ENCODE measurements around the gene DHX8.
"Not testable (repeated sequence)": the region's sequence is repeated elsewhere in the genome, so short reads cannot be mapped to it uniquely, and the experiment has no call there.

Gene DHX8

DNA sequence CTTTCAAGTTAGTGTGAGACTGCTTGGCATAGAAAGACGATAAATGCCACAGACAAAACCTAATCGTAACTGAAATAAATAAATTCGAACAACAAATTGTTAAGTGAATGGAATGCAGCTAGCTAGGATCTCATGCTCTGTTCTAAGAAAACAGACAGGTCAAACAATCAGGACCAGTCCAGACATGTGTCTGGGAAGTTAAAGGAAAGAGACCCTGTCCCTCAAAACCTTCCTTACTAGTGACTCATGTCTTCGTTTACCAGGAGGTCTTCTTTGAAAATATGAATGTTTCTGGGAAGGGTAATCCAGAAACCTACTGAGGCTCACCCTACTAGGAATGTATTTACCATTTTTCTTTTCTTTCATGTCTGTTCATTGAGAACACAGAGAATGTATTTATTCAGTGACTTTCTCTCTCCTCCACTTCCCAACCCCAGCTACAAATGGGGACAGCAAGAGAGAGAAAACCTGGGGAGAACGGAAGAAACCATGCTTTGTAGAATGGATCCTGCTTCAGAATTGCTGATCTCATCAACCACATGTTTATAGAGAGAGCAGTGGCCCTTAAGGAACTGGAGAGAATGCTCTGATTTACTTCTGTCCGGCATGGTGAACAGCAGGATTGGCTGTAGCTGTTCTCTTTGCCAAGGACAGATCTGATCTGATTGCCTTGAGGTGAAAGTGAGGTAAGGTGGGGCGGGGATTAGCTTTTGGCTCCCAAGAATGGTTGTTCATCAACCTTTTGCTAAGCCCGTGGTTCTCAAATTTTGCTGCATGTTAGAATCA lies 39.4 kb upstream of the DHX8 start:
- H3K4me3 ChIP-seq (ENCODE audit: low read length): no peak overlapping the region
- TF ChIP-seq, protein P1, sequence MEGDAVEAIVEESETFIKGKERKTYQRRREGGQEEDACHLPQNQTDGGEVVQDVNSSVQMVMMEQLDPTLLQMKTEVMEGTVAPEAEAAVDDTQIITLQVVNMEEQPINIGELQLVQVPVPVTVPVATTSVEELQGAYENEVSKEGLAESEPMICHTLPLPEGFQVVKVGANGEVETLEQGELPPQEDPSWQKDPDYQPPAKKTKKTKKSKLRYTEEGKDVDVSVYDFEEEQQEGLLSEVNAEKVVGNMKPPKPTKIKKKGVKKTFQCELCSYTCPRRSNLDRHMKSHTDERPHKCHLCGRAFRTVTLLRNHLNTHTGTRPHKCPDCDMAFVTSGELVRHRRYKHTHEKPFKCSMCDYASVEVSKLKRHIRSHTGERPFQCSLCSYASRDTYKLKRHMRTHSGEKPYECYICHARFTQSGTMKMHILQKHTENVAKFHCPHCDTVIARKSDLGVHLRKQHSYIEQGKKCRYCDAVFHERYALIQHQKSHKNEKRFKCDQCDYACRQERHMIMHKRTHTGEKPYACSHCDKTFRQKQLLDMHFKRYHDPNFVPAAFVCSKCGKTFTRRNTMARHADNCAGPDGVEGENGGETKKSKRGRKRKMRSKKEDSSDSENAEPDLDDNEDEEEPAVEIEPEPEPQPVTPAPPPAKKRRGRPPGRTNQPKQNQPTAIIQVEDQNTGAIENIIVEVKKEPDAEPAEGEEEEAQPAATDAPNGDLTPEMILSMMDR (conservative IDR thresholded peaks at IDR 0.05; ENCODE audit: low read depth, low read length): no peak
- no peak for DNase-seq (ENCODE audit: low read depth)

DNA sequence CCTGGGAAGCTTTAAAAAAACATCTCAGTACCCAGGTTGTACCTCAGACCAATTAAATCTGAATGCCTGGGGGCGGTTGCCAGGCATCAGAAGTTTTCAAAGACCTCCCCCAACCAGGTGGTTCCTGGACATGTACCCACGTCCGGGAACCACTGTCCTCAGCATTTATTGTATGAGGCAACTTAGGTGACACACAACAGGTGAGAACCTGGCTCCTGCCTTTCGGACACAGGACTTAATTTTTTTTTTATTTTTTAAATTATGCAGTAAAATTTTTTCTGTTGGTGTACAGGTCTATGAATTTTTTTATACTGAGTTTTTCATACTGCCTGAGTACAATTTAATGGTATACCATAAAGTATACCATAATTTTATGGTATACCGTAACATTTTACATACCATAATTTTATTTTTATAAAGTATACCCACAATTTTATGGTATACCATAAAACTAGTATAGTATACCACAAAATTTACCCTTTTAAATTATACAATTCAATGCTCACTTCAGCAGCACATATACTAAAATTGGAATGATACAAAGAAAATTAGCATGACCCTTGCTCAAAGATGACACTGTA lies 38.7 kb upstream of the DHX8 start:
- H3K4me3 ChIP-seq (ENCODE audit: low read length): no peak overlapping the region
- DNase-seq (ENCODE audit: low read depth): no peak
- TF ChIP-seq, protein P1 (conservative IDR thresholded peaks at IDR 0.05; ENCODE audit: low read depth, low read length): no peak

DNA sequence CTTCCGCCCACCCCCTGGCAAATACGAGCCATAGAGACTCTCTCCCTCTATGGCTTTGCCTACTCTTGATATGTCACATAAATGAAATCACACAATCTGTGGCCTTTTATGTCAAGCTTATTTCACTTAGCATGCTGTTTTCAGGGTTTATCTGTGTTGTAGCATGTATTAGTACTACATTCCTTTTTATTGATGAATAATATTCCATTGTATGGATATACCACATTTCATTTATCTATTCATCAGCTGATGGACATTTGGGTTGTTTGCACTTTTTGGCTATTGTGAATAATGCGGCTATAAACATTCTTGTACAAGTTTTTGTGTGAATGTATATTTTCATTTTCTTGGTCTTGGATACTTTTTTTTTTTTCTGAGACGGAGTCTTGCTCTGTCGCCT lies 37.0 kb upstream of the DHX8 start:
- TF ChIP-seq, protein P1 (conservative IDR thresholded peaks at IDR 0.05; ENCODE audit: low read depth, low read length): no peak
- DNase-seq (ENCODE audit: low read depth): no peak
- H3K4me3 ChIP-seq (ENCODE audit: low read length): no peak overlapping the region

DNA sequence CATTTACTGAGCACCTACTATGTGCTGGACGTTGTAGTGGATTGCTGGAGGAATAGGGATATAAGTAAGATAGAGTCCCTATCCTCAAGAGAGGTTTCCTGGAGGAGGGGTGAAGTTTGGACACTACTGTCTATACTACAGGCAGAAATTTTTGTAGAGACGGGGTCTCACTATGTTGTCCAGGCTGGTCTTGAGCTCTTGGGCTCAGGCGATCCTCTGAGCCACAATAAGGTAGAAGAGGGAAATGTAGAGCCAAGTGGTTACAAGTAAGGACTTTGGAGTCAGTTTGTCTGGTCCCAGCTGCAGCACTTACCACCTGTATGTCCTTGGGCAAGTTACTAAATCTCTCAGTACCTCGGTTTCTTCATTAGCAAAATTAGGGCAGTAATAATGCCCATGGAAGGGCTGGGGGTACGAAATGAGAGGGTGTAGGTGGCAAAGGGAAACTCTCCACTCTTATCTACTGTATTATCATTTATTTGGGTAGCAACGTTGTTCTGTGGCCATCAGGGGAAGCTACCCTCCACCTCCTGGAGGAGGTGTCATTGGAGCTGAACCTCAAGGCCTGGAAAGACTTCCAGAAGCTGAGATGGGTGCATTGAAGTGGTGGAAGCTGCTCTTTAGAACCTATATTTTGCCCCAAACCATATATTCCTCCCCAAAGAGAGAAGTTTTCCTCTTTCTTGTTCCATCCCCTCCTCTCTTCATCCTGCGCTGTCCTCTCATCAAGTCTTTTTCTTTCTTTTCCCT lies 34.9 kb upstream of the DHX8 start:
- no peak overlapping the region for H3K4me3 ChIP-seq (ENCODE audit: low read length)
- TF ChIP-seq, protein P1 (conservative IDR thresholded peaks at IDR 0.05; ENCODE audit: low read depth, low read length): no peak
- DNase-seq (ENCODE audit: low read depth): no peak

DNA sequence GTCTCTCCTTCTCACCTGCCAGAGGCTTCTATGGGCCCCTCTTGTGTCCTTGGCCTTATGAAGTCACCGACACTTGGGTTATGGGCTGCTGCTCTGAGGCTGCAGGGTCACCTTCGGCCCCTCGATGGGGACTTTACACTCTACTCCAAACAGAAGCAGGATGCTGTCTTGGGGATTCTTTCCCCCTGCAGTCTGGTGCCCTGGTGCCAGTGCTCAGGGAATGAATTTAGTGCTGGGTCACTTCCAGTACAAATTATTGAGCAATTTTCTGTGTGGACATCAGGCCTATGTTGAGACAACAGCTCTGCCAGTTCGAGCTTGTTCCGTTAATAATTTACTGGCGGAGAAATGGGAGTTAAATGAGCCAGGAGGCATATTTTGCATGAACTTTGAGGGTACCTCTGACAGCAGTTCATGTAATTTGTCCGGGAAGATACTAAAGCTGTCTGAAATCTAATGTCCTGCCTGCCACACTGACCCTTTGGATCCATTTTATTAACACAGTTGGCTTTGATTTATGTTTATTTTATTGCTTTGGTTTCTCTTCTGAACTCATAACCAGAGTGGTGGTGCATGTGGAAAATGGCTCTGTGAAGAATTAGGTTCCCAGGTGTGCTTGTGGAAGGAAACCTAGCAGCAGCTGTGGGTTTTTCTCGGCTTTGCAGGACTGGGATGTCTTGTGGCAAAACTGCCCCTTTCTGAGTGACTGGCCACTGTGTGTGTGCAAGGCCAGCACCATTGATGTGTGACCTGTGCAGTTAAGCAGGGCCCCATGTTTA lies 34.1 kb upstream of the DHX8 start:
- TF ChIP-seq, protein P1 (conservative IDR thresholded peaks at IDR 0.05; ENCODE audit: low read depth, low read length): no peak
- no peak overlapping the region for H3K4me3 ChIP-seq (ENCODE audit: low read length)
- no peak for DNase-seq (ENCODE audit: low read depth)

DNA sequence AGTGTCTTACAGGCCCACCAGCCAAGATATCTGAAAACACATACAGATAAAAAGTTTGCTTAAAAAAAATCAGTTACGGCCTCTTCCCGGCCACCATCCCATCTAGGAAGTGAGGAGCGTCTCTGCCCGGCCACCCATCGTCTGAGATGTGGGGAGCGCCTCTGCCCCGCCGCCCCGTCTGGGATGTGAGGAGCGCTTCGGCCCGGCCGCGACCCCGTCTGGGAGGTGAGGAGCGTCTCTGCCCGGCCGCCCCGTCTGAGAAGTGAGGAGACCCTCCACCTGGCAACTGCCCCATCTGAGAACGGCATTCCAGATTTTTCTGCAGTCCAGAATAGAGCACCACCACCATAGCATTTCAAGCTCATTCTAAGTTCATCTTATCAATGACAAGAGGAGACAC lies 33.0 kb upstream of the DHX8 start:
- not testable (repeated sequence) for H3K4me3 ChIP-seq (ENCODE audit: low read length); DNase-seq (ENCODE audit: low read depth)

DNA sequence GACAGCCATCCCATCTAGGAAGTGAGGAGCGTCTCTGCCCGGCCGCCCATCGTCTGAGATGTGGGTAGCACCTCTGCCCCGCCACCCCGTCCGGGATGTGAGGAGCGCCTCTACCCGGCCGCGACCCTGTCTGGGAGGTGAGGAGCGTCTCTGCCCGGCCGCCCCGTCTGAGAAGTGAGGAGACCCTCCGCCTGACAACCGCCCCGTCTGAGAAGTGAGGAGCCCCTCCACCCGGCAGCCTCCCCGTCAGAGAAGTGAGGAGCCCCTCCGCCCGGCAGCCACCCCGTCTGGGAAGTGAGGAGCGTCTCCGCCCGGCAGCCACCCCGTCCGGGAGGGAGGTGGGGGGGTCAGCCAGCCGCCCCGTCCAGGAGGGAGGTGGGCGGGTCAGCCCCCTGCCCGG lies 32.0 kb upstream of the DHX8 start:
- not testable (repeated sequence) for DNase-seq (ENCODE audit: low read depth)

More for the DNA sequence above, 32.0 kb upstream of the DHX8 start:
- H3K4me3 ChIP-seq (ENCODE audit: low read length): not testable (repeated sequence)

All from retinal pigment epithelial cell (primary cell).